ENCODE measurements around the gene MTHFSD.
A peak's percentile ranks its signal among the peaks of the same experiment; 100 is the strongest.

The MTHFSD gene

GRCh38 chr16:86571530-86571915 is 16.5 kb upstream of the MTHFSD start:
- DNase-seq = no peak

GRCh38 chr16:86570558-86571529 is 15.8 kb upstream of the MTHFSD start:
- no peak for DNase-seq

- DNase-seq = no peak
Observed at GRCh38 chr16:86569701-86570447, 14.8 kb upstream of the MTHFSD start.

- DNase-seq = no peak
Observed at GRCh38 chr16:86568677-86569623, 13.9 kb upstream of the MTHFSD start.

GRCh38 chr16:86567701-86568581 is 12.9 kb upstream of the MTHFSD start:
- DNase-seq = no peak

GRCh38 chr16:86566966-86567700 is 12.1 kb upstream of the MTHFSD start:
- DNase-seq = no peak

- peak in 6 of 56 donors; percentile 1 to 20 (median 10) for DNase-seq
Observed at GRCh38 chr16:86566601-86566965, 11.5 kb upstream of the MTHFSD start, which contains the start of gene FOXC2. Gene FOXC2 (plus strand): TSS chr16:86566829. CDS start chr16:86567336, 507 bp downstream.

- DNase-seq = no peak
Observed at GRCh38 chr16:86565644-86566511, 10.8 kb upstream of the MTHFSD start.

- no peak for DNase-seq
Observed at GRCh38 chr16:86565181-86565631, 10.2 kb upstream of the MTHFSD start.

- peak in 55 of 56 donors; percentile 14 to 94 (median 73) for DNase-seq
Observed at GRCh38 chr16:86563469-86564345, 8.7 kb upstream of the MTHFSD start.

- no peak for DNase-seq
Observed at GRCh38 chr16:86562356-86562755, 7.3 kb upstream of the MTHFSD start.

- no peak for DNase-seq
Observed at GRCh38 chr16:86559802-86560305, 4.8 kb upstream of the MTHFSD start.

GRCh38 chr16:86558355-86559193 is 3.5 kb upstream of the MTHFSD start:
- DNase-seq = no peak

- no peak for DNase-seq
Observed at GRCh38 chr16:86557587-86557986, 2.6 kb upstream of the MTHFSD start.

- DNase-seq = no peak
Observed at GRCh38 chr16:86556576-86556975, 1.5 kb upstream of the MTHFSD start.

GRCh38 chr16:86555704-86556075 is 655 bp upstream of the MTHFSD start:
- DNase-seq = peak in 2 of 56 donors; percentile 18 to 34

Measured in amygdala (tissue), 56 donors.